ENCODE data around the gene SCN3B. TPM values are rescaled to one million over a fixed set of nuclear protein-coding genes. Genes with fewer than 3 reads are reported as not detected.

SCN3B gene
- total RNA-seq, 1 experiment from 2014 or later = 0.77 TPM

DNA sequence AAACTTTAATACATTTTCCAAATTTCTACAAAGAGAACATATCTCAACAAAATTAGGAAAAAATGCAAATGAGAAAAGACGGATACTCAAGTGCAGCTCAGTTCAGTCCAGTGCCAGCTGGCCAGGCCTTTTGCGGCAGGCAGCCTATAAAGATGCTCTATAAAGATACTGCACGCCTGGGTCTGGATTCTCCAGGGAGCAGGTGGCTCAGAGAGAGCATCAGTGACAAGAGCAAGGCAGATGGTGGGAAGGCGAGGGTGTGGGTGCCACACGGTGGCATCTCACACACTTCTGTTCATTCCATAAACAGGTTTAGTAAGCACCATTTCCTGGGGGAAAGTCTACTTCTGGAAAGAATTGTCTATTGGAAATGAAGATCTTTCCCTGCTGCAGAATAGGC lies 18.1 kb upstream of the SCN3B start:
- H3K79me2 ChIP-seq (ENCODE audit: insufficient read depth, low read length) = no peaks in the 10 kb centered on the region
- no peak for DNase-seq
- no peaks in the 10 kb centered on the region for H4K20me1 ChIP-seq (ENCODE audit: control insufficient read depth, insufficient read depth, insufficient read length)
- peaks cover 5% of the 10 kb centered on the region; the same call in 1 of the 2 replicates for H3K4me1 ChIP-seq (ENCODE audit: insufficient read depth, low read length)
- no peak overlapping the region for H3K4ac ChIP-seq (ENCODE audit: low read depth, low read length)
- H4K5ac ChIP-seq (ENCODE audit: insufficient read length, low read depth, low read length) = no peak overlapping the region
- no peak overlapping the region for H3K56ac ChIP-seq (ENCODE audit: insufficient read length, low read depth, low read length)
- H3K79me1 ChIP-seq (ENCODE audit: insufficient read depth, low read depth, low read length, poor library complexity, severe bottlenecking) = no peaks in the 10 kb centered on the region
- no peak overlapping the region for H3K4me2 ChIP-seq (ENCODE audit: insufficient read depth, insufficient read length, low read length)
- no peak overlapping the region for H3K14ac ChIP-seq (ENCODE audit: insufficient read depth, low read length)
- H4K8ac ChIP-seq (replicated peaks; ENCODE audit: insufficient read length, low read depth, low read length) = no peak overlapping the region
- no peak overlapping the region for H2BK15ac ChIP-seq (ENCODE audit: low read depth, low read length)
- no peak overlapping the region for H2AFZ ChIP-seq (ENCODE audit: low read length)
- Mint-ChIP-seq H3K27me3 (ENCODE audit: low read depth) (peaks cover 2% of the 10 kb centered on the region; the same call in 1 of the 2 replicates), H3K4me1 (peaks cover 5 to 10% of the 10 kb centered on the region in 2 experiments), H3K4me3 (no peak overlapping the region), H3K36me3 (ENCODE audit: insufficient read depth in 1 of 3, low read depth in 3 of 3) (no peaks in the 10 kb centered on the region), H3K27ac (no peak overlapping the region), H3K9me3 (no peaks in the 10 kb centered on the region)
- H2BK5ac ChIP-seq (ENCODE audit: insufficient read length, low read length) = no peak overlapping the region
- WGBS (ENCODE audit: extremely low coverage, insufficient read length, low lambda C conversion rate) = no CpG with 5 or more reads among the region's 5 CpGs
- H2BK20ac ChIP-seq (ENCODE audit: low read depth, low read length, poor library complexity, severe bottlenecking) = no peak overlapping the region
- H3K23me2 ChIP-seq (ENCODE audit: insufficient read length, low read depth, low read length, poor library complexity, severe bottlenecking) = no peaks in the 10 kb centered on the region
- no peak overlapping the region for H3K27ac ChIP-seq (ENCODE audit: insufficient read length, low read depth, low read length)
- H3K27me3 ChIP-seq (ENCODE audit: insufficient read depth, low read length) = no peaks in the 10 kb centered on the region
- no peak overlapping the region for H3K18ac ChIP-seq (ENCODE audit: insufficient read length, low read depth, low read length)
- H3K23ac ChIP-seq (ENCODE audit: insufficient read length, low read depth, low read length) = no peak overlapping the region
- H3K9ac ChIP-seq (ENCODE audit: extremely low read depth, insufficient read length, low read length) = no peak overlapping the region
- H3K9me3 ChIP-seq (ENCODE audit: control insufficient read depth, low read depth, low read length) = no peaks in the 10 kb centered on the region
- H2BK12ac ChIP-seq (ENCODE audit: insufficient read length, low read depth, low read length) = no peak overlapping the region
- H2AK5ac ChIP-seq (ENCODE audit: insufficient read length, low read length) = no peak overlapping the region
- TF ChIP-seq, protein P1, sequence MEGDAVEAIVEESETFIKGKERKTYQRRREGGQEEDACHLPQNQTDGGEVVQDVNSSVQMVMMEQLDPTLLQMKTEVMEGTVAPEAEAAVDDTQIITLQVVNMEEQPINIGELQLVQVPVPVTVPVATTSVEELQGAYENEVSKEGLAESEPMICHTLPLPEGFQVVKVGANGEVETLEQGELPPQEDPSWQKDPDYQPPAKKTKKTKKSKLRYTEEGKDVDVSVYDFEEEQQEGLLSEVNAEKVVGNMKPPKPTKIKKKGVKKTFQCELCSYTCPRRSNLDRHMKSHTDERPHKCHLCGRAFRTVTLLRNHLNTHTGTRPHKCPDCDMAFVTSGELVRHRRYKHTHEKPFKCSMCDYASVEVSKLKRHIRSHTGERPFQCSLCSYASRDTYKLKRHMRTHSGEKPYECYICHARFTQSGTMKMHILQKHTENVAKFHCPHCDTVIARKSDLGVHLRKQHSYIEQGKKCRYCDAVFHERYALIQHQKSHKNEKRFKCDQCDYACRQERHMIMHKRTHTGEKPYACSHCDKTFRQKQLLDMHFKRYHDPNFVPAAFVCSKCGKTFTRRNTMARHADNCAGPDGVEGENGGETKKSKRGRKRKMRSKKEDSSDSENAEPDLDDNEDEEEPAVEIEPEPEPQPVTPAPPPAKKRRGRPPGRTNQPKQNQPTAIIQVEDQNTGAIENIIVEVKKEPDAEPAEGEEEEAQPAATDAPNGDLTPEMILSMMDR (conservative IDR thresholded peaks at IDR 0.05) = no peak
- H3T11ph ChIP-seq (ENCODE audit: low read length) = no peak overlapping the region
- H4K91ac ChIP-seq (ENCODE audit: insufficient read length, low read depth, low read length) = no peak overlapping the region
- no peak overlapping the region for H2BK120ac ChIP-seq (ENCODE audit: low read depth, low read length, poor library complexity, severe bottlenecking)

Measured in H9 (cell line).